Peyer's patch (tissue), 4 donors: ENCODE data around the gene B4GALT7. TPM values are rescaled to one million over a fixed set of nuclear protein-coding genes. Genes with fewer than 3 reads are reported as not detected.

ENCODE experiments used
- DNase-seq, 3 donors: peaks; one replicate each; pipeline ENCODE4 v3.0.0-alpha.2; 2017 to 2019
- H3K27ac ChIP-seq, 4 donors: fragments of 200-600 bp; sonication (generic); one replicate each; pipeline ENCODE4 v1.5.1; 2016 to 2019
- H3K27me3 ChIP-seq, 2 donors: fragments of 200-600 bp; sonication (generic); one replicate each; pipeline ENCODE4 v1.5.1; 2019
- H3K36me3 ChIP-seq, 3 donors: fragments of 200-600 bp; sonication (generic); one replicate each; pipeline ENCODE4 v1.5.1; 2016 to 2019
- H3K4me1 ChIP-seq, 4 donors: fragments of 200-600 bp; sonication (generic); one replicate each; pipeline ENCODE4 v1.5.1; 2016 to 2019
- H3K4me3 ChIP-seq, 4 donors: fragments of 200-600 bp; sonication (generic); 1 replicate in 3 of 4; 2 replicates in 1 of 4; pipeline ENCODE4 v1.5.1; 2016 to 2019; ENCODE audit warnings: mild to moderate bottlenecking in 1 of 4
- H3K9me3 ChIP-seq, 4 donors: fragments of 200-600 bp; sonication (generic); one replicate each; pipeline ENCODE4 v1.5.1; 2016 to 2019; ENCODE audit warnings: mild to moderate bottlenecking in 1 of 4
- POLR2A ChIP-seq, 2 donors: fragments of 450-650 bp; IDR thresholded peaks; one replicate each; pipeline ENCODE4 v1.5.1; 2017; ENCODE audit warnings: antibody characterized with exemption in 2 of 2, mild to moderate bottlenecking in 2 of 2, moderate library complexity in 2 of 2
- total RNA-seq, 4 donors: library from RNA; depleted of rRNA; stranded (reverse); fragments of >200 nt; gene quantifications; one replicate each; pipeline ENCODE4 v1.1.0, GENCODE V29; 2016
- TF ChIP-seq, protein P1 (sequence below), 6 experiments: fragments of 450-650 bp in 4 of 6; fragments of 200-600 bp in 2 of 6; sonication (generic) in 1 of 6; IDR thresholded peaks; one replicate each; pipeline ENCODE4 v1.5.1; 2017 to 2019; ENCODE audit warnings: antibody characterized with exemption in 6 of 6, mild to moderate bottlenecking in 3 of 6, moderate library complexity in 1 of 6

B4GALT7 gene
- total RNA-seq, 4 donors from 2014 or later, result 12.6 to 29.8 (median 21.9) TPM

DNA sequence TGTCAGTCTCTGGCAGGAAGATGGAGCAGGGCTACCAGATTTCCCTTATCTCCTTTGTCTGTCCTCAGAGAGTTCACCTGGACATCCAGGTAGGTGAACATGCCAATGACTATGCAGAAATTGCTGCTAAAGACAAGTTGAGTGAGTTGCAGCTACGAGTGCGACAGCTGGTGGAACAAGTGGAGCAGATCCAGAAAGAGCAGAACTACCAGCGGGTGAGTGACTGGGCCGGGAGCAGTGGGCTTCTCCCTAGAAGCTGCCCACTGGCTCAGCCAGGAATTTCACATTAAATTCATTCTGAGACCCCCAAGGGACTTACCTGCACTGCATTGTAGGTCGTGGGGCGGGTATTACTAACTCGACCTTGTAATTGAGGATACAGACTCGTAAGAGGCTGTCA, 5.9 kb upstream of the B4GALT7 start:
- peaks cover 0 to 10% (median 0%) of the 10 kb centered on the region in 4 donors for H3K4me1 ChIP-seq
- peak in 1 of 3 donors; percentile 26 for DNase-seq
- H3K9me3 ChIP-seq, result no peaks in the 10 kb centered on the region
- H3K27me3 ChIP-seq, result no peaks in the 10 kb centered on the region
- H3K4me3 ChIP-seq, result no peak overlapping the region
- H3K27ac ChIP-seq, result no peak overlapping the region
- TF ChIP-seq POLR2A (IDR thresholded peaks at IDR 0.05), result no peak
- TF ChIP-seq, protein P1, sequence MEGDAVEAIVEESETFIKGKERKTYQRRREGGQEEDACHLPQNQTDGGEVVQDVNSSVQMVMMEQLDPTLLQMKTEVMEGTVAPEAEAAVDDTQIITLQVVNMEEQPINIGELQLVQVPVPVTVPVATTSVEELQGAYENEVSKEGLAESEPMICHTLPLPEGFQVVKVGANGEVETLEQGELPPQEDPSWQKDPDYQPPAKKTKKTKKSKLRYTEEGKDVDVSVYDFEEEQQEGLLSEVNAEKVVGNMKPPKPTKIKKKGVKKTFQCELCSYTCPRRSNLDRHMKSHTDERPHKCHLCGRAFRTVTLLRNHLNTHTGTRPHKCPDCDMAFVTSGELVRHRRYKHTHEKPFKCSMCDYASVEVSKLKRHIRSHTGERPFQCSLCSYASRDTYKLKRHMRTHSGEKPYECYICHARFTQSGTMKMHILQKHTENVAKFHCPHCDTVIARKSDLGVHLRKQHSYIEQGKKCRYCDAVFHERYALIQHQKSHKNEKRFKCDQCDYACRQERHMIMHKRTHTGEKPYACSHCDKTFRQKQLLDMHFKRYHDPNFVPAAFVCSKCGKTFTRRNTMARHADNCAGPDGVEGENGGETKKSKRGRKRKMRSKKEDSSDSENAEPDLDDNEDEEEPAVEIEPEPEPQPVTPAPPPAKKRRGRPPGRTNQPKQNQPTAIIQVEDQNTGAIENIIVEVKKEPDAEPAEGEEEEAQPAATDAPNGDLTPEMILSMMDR (IDR thresholded peaks at IDR 0.05), result no peak
- H3K36me3 ChIP-seq, result peaks cover 0 to 33% (median 0%) of the 10 kb centered on the region in 3 donors

DNA sequence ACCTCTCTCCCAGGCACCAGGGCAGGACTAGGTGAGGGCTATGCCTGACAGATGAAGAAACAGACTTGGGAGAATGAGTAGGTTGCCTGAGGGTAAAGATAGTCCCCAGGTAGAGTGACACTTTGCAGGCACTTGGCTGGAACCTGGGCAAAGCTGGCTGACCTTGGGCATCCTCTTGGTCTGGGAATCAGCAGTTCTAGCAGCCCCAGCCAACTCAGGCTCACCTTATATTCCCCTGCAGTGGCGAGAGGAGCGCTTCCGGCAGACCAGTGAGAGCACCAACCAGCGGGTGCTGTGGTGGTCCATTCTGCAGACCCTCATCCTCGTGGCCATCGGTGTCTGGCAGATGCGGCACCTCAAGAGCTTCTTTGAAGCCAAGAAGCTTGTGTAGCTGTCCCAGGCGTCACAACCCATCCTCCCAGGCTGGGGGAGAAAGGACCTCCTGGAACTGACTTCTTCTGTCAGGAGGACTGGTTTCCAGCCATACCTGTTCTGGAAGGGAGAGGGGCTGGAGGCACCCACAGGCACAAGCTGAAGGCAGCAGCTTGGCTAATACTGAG, 4.8 kb upstream of the B4GALT7 start:
- Histone ChIP-seq H3K4me1 (peaks cover 0 to 10% (median 0%) of the 10 kb centered on the region in 4 donors), H3K27me3 (no peaks in the 10 kb centered on the region), H3K27ac (no peak overlapping the region), H3K4me3 (no peak overlapping the region), H3K36me3 (peaks cover 0 to 33% (median 0%) of the 10 kb centered on the region in 3 donors), H3K9me3 (no peaks in the 10 kb centered on the region)
- peak in 1 of 3 donors; percentile 14 for DNase-seq
- TF ChIP-seq POLR2A (IDR thresholded peaks at IDR 0.05), result no peak

GRCh38 chr5:177595991-177596774, 3.7 kb upstream of the B4GALT7 start:
- H3K4me3 ChIP-seq, result no peak overlapping the region
- peaks cover 0 to 33% (median 0%) of the 10 kb centered on the region in 3 donors for H3K36me3 ChIP-seq
- no peak for TF ChIP-seq POLR2A (IDR thresholded peaks at IDR 0.05)
- TF ChIP-seq, protein P1 (IDR thresholded peaks at IDR 0.05), result no peak
- peak in 1 of 3 donors; percentile 33 for DNase-seq
- H3K4me1 ChIP-seq, result peaks cover 0 to 17% (median 0%) of the 10 kb centered on the region in 4 donors
- no peaks in the 10 kb centered on the region for H3K27me3 ChIP-seq
- no peak overlapping the region for H3K27ac ChIP-seq
- H3K9me3 ChIP-seq, result no peaks in the 10 kb centered on the region

DNA sequence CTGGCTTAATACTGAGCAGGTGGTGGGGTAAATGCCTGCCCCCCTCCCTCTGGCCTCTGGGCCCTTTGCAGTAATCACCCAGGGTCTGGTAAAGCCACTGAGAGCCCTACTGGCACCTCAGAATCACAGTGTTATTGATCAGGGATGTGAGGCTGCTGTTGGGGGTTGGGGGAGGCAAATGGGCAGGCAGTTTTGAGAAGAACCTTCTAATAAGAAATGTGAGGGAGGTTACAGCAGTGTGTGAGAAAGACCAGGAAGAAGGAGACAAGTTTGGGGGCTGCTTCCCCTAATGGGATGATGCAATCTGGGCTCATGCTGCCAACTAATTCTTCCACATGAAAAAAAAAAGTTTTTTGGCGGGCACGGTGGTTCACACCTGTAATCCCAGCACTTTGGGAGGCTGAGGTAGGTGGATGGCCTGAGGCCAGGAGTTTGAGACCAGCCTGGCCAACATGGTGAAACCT, 3.1 kb upstream of the B4GALT7 start:
- TF ChIP-seq, protein P1 (IDR thresholded peaks at IDR 0.05), result no peak
- TF ChIP-seq POLR2A (IDR thresholded peaks at IDR 0.05), result no peak
- Histone ChIP-seq H3K4me3 (no peak overlapping the region), H3K9me3 (no peaks in the 10 kb centered on the region), H3K27ac (no peak overlapping the region), H3K36me3 (peaks cover 0 to 33% (median 0%) of the 10 kb centered on the region in 3 donors), H3K27me3 (no peaks in the 10 kb centered on the region), H3K4me1 (peaks cover 0 to 17% (median 0%) of the 10 kb centered on the region in 4 donors)
- peak in 1 of 3 donors; percentile 31 for DNase-seq

- Histone ChIP-seq H3K4me1 (peaks cover 0 to 9% (median 0%) of the 10 kb centered on the region in 4 donors), H3K27me3 (no peaks in the 10 kb centered on the region), H3K27ac (no peak overlapping the region), H3K9me3 (no peaks in the 10 kb centered on the region), H3K36me3 (peaks cover 0 to 33% (median 0%) of the 10 kb centered on the region in 3 donors), H3K4me3 (no peak overlapping the region)
- DNase-seq, result peak in 1 of 3 donors; percentile 31
- TF ChIP-seq, protein P1 (IDR thresholded peaks at IDR 0.05), result no peak
Measured at GRCh38 chr5:177598477-177598876, 1.5 kb upstream of the B4GALT7 start.

DNA sequence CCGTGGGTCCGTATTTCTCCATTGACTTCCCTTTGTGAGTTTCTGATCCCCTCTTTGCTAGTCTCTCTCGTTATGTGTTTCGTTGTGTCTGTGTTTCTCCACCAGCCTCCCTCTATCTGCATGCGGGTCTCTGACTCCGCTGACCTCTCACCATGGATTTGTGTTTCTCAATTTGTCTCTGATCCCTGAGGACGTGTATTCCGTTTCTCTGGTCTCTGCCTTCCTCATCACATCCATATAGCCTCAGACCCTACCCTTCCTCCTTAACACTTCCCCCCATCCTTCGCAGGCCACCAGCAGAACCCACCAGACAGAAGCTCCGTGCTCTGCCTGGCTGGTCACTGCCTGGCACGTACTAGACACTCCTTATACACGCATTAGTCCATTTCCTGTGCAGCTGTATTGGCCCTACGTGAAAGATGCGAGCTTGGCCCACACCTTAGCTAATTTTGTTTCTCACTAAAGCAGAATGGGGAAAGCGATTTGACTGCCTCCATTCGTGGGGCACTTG, 631 bp downstream of the B4GALT7 start:
- Histone ChIP-seq H3K27me3 (no peaks in the 10 kb centered on the region), H3K4me1 (peaks cover 0 to 21% (median 0%) of the 10 kb centered on the region in 4 donors), H3K9me3 (no peaks in the 10 kb centered on the region), H3K27ac (peak overlapping the region; percentile 85 to 94 (median 86)), H3K4me3 (peak overlapping the region; percentile 85 to 95 (median 89)), H3K36me3 (peaks cover 0 to 12% (median 0%) of the 10 kb centered on the region in 3 donors)
- peak in 1 of 3 donors; percentile 28 for DNase-seq
- TF ChIP-seq POLR2A (IDR thresholded peaks at IDR 0.05), result no peak
- TF ChIP-seq, protein P1 (IDR thresholded peaks at IDR 0.05), result no peak
